ENCODE measurements around the gene ATP5F1D.
"Not testable (repeated sequence)": the region's sequence is repeated elsewhere in the genome, so short reads cannot be mapped to it uniquely, and the experiment has no call there.

The ATP5F1D gene

GRCh38 chr19:1246265-1247087 lies 4.9 kb downstream of the ATP5F1D start:
- not testable (repeated sequence) for H3K4me3 ChIP-seq (ENCODE audit: low read depth, low read length)

GRCh38 chr19:1247748-1248138 lies 6.2 kb downstream of the ATP5F1D start:
- H3K4me3 ChIP-seq (ENCODE audit: low read depth, low read length), result peak overlapping the region; percentile 28

GRCh38 chr19:1248139-1248785 lies 6.7 kb downstream of the ATP5F1D start, which contains the start of gene MIDN:
Gene MIDN (plus strand): TSS chr19:1248583. CDS start chr19:1250297, 1,714 bp downstream.
- H3K4me3 ChIP-seq (ENCODE audit: low read depth, low read length), result peak within 1 kb of the TSS; percentile 70

- peak overlapping the region; percentile 70 for H3K4me3 ChIP-seq (ENCODE audit: low read depth, low read length)
These were observed 7.3 kb downstream of the ATP5F1D start for GRCh38 chr19:1248786-1249297.

- peak overlapping the region; percentile 79 for H3K4me3 ChIP-seq (ENCODE audit: low read depth, low read length)
These were observed 7.9 kb downstream of the ATP5F1D start for GRCh38 chr19:1249298-1249989.

GRCh38 chr19:1249990-1250436 lies 8.5 kb downstream of the ATP5F1D start:
- peak overlapping the region; percentile 79 for H3K4me3 ChIP-seq (ENCODE audit: low read depth, low read length)

- peak overlapping the region; percentile 79 for H3K4me3 ChIP-seq (ENCODE audit: low read depth, low read length)
These were observed 9.1 kb downstream of the ATP5F1D start for GRCh38 chr19:1250437-1251260.

- H3K4me3 ChIP-seq (ENCODE audit: low read depth, low read length), result peak overlapping the region; percentile 79
These were observed 10.0 kb downstream of the ATP5F1D start for GRCh38 chr19:1251330-1252220.

- no peak overlapping the region for H3K4me3 ChIP-seq (ENCODE audit: low read depth, low read length)
These were observed 10.8 kb downstream of the ATP5F1D start for GRCh38 chr19:1252221-1252820.

GRCh38 chr19:1252821-1253513 lies 11.4 kb downstream of the ATP5F1D start:
- no peak overlapping the region for H3K4me3 ChIP-seq (ENCODE audit: low read depth, low read length)

GRCh38 chr19:1253514-1254080 lies 12.0 kb downstream of the ATP5F1D start:
- H3K4me3 ChIP-seq (ENCODE audit: low read depth, low read length), result no peak overlapping the region

GRCh38 chr19:1254081-1254527 lies 12.6 kb downstream of the ATP5F1D start:
- H3K4me3 ChIP-seq (ENCODE audit: low read depth, low read length), result no peak overlapping the region

GRCh38 chr19:1254530-1255185 lies 13.1 kb downstream of the ATP5F1D start:
- no peak overlapping the region for H3K4me3 ChIP-seq (ENCODE audit: low read depth, low read length)

- no peak overlapping the region for H3K4me3 ChIP-seq (ENCODE audit: low read depth, low read length)
These were observed 13.9 kb downstream of the ATP5F1D start for GRCh38 chr19:1255186-1256161.

- no peak overlapping the region for H3K4me3 ChIP-seq (ENCODE audit: low read depth, low read length)
These were observed 15.3 kb downstream of the ATP5F1D start for GRCh38 chr19:1256646-1257474.

Measured in iPS-11a (cell line).